Measurements from ENCODE around the gene IRF7. TPM values are rescaled to one million over a fixed set of nuclear protein-coding genes. Genes with fewer than 3 reads are reported as not detected.

The IRF7 gene
- polyA plus RNA-seq, 6 donors from 2014 or later: 28.5 to 89.8 (median 50.2) TPM

DNA sequence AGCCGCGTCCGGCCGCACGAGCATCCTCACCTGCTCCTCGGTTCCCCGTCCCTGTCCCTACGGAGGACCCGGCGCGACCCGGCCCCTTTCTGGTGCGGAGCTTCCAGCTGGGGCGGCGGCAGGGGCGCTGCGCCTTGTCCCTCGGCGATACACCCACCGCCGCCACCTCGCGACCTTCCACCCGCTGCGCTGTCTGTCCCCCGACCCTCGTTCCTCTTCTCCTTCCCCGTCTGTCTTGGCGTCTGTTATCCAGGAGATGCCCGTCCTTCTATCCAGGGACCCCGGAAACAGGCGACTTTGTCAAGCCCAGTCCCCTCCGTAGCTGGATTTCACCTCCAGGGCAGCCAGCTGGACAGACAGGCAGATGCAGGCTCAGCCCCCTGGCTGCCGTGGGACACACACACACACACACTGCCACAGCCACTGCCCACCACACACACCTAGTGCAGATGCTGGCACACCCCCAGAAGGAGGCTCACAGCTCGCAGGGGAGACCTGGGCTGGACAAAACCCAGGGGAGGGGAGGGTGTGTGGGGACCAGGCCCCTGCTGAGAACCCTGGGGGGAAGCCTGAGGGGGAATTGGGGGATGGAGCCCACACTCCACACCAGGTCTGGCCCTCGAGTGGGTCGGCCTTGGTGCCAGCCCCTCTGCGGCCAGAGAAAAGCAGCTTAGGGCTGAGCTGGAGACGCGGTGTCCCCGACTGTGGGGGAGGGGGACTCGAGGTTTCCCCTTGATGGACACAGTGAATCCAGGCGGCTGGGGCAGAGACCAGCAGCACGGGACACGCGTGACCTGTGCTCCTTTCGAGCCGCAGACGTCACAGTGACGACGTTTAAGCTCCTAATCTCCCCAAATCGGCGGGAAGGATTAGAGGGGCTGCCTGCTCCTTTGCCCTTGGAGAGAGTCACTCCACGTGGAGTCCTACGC is 22.1 kb upstream of the IRF7 start:
- Mint-ChIP-seq H3K9me3 (no peaks in the 10 kb centered on the region), H3K4me1 (peaks cover 15 to 18% (median 15%) of the 10 kb centered on the region in 3 donors), H3K36me3 (peaks cover 0 to 8% of the 10 kb centered on the region in 2 donors), H3K4me3 (peak overlapping the region; percentile 15 to 85 (median 52)), H3K27me3 (peaks cover 8 to 39% (median 29%) of the 10 kb centered on the region in 3 donors), H3K27ac (peak overlapping the region in 1 of 6 donors; percentile 74)
- DNase-seq (no peak), ATAC-seq (ENCODE audit: low read depth in 2 of 2) (no peak)

DNA sequence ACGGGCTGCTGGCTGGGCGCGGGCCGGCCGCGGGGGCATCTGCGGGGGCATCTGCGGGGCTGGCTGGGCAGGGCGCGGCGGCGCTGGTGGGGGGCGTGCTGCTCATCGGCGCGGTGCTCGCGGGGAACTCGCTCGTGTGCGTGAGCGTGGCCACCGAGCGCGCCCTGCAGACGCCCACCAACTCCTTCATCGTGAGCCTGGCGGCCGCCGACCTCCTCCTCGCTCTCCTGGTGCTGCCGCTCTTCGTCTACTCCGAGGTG is 21.5 kb upstream of the IRF7 start:
- Mint-ChIP-seq H3K27ac (no peak overlapping the region), H3K9me3 (no peaks in the 10 kb centered on the region), H3K4me3 (peak overlapping the region in 7 of 8 donors; percentile 15 to 85 (median 61)), H3K36me3 (peaks cover 0 to 8% of the 10 kb centered on the region in 2 donors), H3K4me1 (peaks cover 10 to 18% (median 15%) of the 10 kb centered on the region in 3 donors), H3K27me3 (peaks cover 8 to 39% (median 29%) of the 10 kb centered on the region in 3 donors)
- ATAC-seq (ENCODE audit: low read depth in 2 of 2): no peak
- no peak for DNase-seq

DNA sequence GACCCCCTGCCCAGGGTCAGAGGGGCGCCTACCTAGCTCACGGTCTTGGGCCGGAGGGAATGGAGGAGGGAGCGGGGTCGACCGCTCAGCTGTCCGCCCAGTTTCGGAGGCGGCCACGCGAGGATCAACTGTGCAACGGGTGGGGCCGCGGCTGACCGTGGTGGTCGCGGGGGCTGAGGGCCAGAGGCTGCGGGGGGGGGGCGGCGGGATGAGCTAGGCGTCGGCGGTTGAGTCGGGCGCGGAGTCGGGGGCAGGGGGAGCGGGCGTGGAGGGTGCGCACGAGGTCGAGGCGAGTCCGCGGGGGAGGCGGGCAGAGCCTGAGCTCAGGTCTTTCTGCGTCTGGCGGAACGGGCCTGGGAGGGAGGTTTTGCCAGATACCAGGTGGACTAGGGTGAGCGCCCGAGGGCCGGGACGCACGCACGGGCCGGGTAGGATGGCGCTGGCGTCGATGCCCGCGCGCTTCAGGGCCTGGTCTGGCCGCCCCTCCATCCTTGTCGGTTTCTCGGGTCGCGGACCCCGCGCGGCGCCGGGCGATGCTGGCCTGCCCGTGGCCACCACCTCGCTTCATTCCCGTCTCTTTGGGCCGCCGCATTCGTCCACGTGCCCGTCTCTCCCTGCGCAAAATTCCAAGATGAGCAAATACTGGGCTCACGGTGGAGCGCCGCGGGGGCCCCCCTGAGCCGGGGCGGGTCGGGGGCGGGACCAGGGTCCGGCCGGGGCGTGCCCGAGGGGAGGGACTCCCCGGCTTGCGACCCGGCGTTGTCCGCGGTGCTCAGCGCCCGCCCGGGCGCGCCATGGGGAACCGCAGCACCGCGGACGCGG is 21.0 kb upstream of the IRF7 start, which contains the start of gene DRD4:
TSS of gene DRD4 (plus strand) at position 759 of the 822 bp plus-strand sequence. CDS start at position 795, 36 bp downstream.
- Mint-ChIP-seq H3K9me3 (no peaks in the 10 kb centered on the region), H3K27ac (peak within 1 kb of the TSS in 1 of 6 donors; percentile 74), H3K27me3 (peaks cover 8 to 39% (median 29%) of the 10 kb centered on the region in 3 donors), H3K36me3 (peaks cover 0 to 8% of the 10 kb centered on the region in 2 donors), H3K4me3 (peak within 1 kb of the TSS; percentile 15 to 85 (median 64)), H3K4me1 (peaks cover 10 to 18% (median 15%) of the 10 kb centered on the region in 3 donors)
- ATAC-seq (ENCODE audit: low read depth in 2 of 2): peak in 1 of 2 donors; percentile 9
- no peak for DNase-seq

DNA sequence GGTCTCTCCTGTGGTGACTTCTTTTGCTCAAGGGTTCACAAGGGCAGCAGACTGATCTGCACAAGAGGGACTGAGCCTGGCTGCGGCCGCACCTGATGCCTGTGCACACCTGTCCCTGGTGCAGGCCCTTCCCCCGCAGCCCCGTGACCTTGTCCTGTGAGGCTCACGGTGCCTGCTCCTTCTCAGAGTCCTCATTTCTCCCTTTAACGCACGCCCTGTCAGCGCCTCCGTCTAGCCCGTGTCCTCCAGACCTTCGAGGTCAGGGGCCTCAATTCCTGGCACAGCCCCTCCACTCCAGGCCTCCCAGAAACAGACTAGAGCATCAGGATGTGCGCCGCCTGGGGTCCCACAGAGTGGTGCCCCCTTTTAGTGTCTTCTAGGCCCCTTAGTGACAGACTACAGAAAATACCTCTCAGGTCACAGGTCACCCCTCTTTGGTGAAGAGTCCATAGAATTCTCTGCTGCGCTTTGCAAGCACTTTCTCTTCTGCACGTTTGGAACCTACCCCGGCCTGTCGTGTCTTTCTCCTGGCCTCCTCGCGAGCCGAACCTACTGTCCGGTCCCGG is 20.3 kb upstream of the IRF7 start:
- DNase-seq: no peak
- no peak for ATAC-seq (ENCODE audit: low read depth in 2 of 2)
- Mint-ChIP-seq H3K27me3 (peaks cover 8 to 39% (median 29%) of the 10 kb centered on the region in 3 donors), H3K4me1 (peaks cover 10 to 18% (median 15%) of the 10 kb centered on the region in 3 donors), H3K9me3 (no peaks in the 10 kb centered on the region), H3K27ac (peak overlapping the region in 1 of 6 donors; percentile 82), H3K4me3 (peak overlapping the region in 6 of 8 donors; percentile 13 to 66 (median 32)), H3K36me3 (peaks cover 0 to 8% of the 10 kb centered on the region in 2 donors)

DNA sequence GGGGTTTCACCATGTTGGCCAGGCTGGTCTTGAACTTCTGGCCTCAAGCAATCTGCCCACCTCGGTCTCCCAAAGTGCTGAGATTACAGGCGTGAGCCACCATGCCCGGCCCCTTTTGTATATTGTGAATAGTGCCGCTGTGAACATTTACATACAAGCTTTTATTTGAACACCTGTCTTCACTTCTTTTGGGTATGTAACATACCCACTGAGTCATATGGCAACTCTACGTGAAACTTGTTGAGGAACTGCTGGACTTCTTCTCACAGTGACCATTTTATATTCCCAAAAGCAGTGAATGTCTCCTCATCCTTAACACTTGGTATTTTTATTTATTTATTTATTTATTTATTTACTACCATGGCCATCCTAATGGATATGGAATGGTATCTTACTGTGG is 15.1 kb upstream of the IRF7 start:
- Mint-ChIP-seq H3K9me3 (no peaks in the 10 kb centered on the region), H3K27ac (no peak overlapping the region), H3K4me1 (peaks cover 20 to 27% (median 23%) of the 10 kb centered on the region in 3 donors), H3K27me3 (peaks cover 16 to 30% (median 21%) of the 10 kb centered on the region in 3 donors), H3K36me3 (no peaks in the 10 kb centered on the region), H3K4me3 (no peak overlapping the region)
- DNase-seq: no peak
- ATAC-seq (ENCODE audit: low read depth in 2 of 2): no peak

DNA sequence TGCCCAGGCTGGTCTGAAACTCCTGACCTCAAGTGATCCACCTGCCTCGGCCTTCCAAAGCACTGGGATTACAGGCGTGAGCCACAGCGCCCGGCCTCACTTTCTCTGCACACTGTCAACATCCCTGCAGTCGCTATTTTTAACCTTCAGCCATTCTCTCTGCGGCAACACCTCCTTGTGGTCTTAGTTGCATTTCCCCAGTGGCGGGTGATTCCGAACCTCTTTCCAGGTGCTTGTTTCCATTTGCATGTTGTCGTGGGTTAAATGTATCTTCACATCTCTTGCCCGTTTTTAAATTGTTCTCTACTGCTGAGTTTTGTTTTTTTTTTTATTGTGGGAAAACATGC is 13.5 kb upstream of the IRF7 start:
- Mint-ChIP-seq H3K27ac (peak overlapping the region in 1 of 6 donors; percentile 57), H3K27me3 (peaks cover 16 to 39% (median 19%) of the 10 kb centered on the region in 3 donors), H3K9me3 (no peaks in the 10 kb centered on the region), H3K36me3 (no peaks in the 10 kb centered on the region), H3K4me1 (peaks cover 20 to 28% (median 23%) of the 10 kb centered on the region in 3 donors), H3K4me3 (peak overlapping the region in 7 of 8 donors; percentile 10 to 87 (median 59))
- no peak for DNase-seq
- ATAC-seq (ENCODE audit: low read depth in 2 of 2): peak; percentile 40 to 57

DNA sequence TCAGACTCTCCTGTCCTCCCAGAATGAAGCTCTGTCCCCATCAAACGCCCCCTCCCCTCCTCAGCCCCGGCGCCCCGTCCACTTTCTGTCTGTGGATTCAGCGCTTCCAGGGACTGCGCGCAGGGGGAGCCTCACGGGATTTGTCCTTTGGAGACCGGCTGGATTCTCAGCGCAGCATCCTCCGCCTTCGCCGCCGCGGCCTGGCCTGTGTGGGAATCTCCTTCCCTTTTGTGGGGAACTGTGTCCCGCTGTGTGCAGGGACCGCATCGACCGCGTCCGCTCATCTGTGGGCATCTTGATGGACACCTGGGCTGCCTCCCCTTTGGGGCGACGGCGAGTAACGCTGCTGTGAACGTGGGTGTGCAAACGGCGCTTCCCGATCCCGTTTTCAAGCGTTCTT is 12.3 kb upstream of the IRF7 start:
- no peaks in the 10 kb centered on the region for H3K9me3 Mint-ChIP-seq
- DNase-seq: no peak
- no peaks in the 10 kb centered on the region for H3K36me3 Mint-ChIP-seq
- peaks cover 20 to 28% (median 23%) of the 10 kb centered on the region in 3 donors for H3K4me1 Mint-ChIP-seq
- H3K27ac Mint-ChIP-seq: peak overlapping the region in 2 of 6 donors; percentile 30 to 44
- peak overlapping the region in 7 of 8 donors; percentile 31 to 87 (median 62) for H3K4me3 Mint-ChIP-seq
- no peak for ATAC-seq (ENCODE audit: low read depth in 2 of 2)
- peaks cover 16 to 46% (median 26%) of the 10 kb centered on the region in 3 donors for H3K27me3 Mint-ChIP-seq

DNA sequence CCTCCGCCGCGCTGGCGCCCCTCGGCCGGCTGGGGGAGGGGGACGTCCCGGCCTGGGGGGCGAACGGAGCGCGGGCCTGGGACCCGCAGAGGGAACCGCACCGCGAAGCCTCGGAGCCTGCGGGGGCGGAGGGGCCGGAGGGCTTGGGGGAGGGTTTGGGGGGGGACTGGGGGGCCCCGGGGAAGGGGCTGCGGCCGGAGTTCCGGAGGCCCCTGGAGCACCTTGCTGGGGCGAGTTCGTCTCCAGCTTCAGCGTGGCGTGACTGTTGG is 11.5 kb upstream of the IRF7 start:
- H3K27me3 Mint-ChIP-seq: peaks cover 16 to 47% (median 27%) of the 10 kb centered on the region in 3 donors
- no peaks in the 10 kb centered on the region for H3K36me3 Mint-ChIP-seq
- ATAC-seq (ENCODE audit: low read depth in 2 of 2) (no peak), DNase-seq (no peak)
- H3K4me3 Mint-ChIP-seq: no peak overlapping the region
- H3K27ac Mint-ChIP-seq: no peak overlapping the region
- peaks cover 20 to 28% (median 23%) of the 10 kb centered on the region in 3 donors for H3K4me1 Mint-ChIP-seq
- no peaks in the 10 kb centered on the region for H3K9me3 Mint-ChIP-seq

DNA sequence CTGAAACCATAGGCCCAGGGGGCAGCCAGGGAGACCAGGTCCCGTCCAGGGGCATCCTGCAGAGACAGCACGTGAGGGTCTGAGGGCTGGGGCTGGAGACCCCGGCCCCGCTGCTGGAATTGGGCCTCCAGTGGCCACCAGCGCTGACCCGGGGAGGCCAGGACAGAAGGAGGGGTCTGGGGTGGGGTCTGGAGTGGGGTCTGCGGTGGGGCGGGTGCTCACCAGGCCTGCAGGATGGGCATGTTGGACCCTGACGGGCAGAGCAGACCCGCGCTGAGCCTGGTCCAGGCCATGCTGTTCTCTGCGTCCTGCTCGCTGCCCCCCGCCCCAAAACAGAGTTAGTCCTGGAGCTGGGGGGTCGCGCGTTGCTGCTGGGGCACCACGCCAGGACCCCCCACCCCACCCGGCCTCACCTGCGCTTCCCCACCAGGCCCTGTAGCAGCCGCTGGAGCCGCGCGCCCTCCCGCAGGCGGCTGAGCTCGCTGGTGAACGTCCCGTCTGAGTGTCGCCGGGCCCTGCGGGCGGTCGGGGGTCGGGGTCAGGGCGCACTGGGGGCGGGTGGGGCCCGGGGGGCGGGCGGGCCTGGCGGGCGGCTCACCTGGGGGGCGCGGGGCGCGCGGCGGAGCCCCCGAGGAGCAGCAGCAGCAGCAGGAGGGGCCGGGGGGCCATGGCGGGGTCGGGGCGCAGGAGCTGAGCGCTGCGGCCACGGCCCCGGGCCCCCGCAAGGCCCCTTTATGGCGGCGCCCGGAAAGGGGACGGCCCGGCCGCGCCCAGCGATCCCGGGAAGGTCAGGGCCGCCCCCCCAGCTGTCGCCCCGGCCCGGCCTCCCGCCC is 10.9 kb upstream of the IRF7 start, which contains the start of gene SCT:
TSS of gene SCT (minus strand) at position 707 of the 833 bp plus-strand sequence. CDS start at position 669, 38 bp downstream.
- H3K4me3 Mint-ChIP-seq: peak within 1 kb of the TSS in 4 of 8 donors; percentile 15 to 77 (median 46)
- peak; percentile 26 to 39 for ATAC-seq (ENCODE audit: low read depth in 2 of 2)
- peak within 1 kb of the TSS in 4 of 6 donors; percentile 11 to 44 (median 24) for H3K27ac Mint-ChIP-seq

DNA sequence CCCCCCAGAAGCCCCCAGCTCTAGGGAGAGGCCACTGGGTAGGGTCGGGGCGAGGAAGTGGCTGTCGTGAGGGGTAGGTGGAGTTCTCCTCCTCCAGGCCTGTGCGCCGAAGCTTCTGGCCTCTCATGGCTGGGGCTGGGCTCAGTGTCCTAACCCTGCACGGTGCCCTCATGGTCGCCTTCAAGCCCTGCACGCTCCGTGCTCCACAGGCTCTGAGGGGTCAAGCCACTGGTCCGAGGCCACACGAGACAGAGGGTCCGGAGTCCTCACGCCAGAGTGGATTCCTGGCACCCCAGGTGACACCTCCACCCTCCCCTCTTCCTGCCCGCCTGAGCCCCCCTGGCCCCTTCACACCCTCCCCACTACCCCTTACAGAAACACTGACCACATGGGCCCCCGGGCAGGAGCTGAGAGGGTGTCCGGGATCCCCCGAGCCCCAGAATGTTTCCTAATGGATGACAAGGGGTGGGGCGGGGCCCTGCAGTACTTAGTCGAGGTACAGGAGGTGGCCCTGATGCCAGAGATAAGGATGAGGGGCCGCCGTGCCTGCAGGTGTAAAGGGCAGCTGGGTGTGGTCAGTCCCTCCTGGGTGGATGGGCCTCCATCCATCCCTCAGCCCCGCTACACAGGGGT is 10.0 kb upstream of the IRF7 start:
- DNase-seq (no peak), ATAC-seq (ENCODE audit: low read depth in 2 of 2) (no peak)
- peak overlapping the region in 1 of 6 donors; percentile 18 for H3K27ac Mint-ChIP-seq
- H3K27me3 Mint-ChIP-seq: peaks cover 16 to 47% (median 27%) of the 10 kb centered on the region in 3 donors
- H3K9me3 Mint-ChIP-seq: no peaks in the 10 kb centered on the region
- H3K4me3 Mint-ChIP-seq: no peak overlapping the region
- H3K4me1 Mint-ChIP-seq: peaks cover 20 to 28% (median 23%) of the 10 kb centered on the region in 3 donors
- H3K36me3 Mint-ChIP-seq: no peaks in the 10 kb centered on the region

More for the DNA sequence above, 10.9 kb upstream of the IRF7 start, which contains the start of gene SCT:
- Mint-ChIP-seq H3K4me1 (peaks cover 20 to 28% (median 23%) of the 10 kb centered on the region in 3 donors), H3K27me3 (peaks cover 16 to 47% (median 27%) of the 10 kb centered on the region in 3 donors), H3K36me3 (no peaks in the 10 kb centered on the region), H3K9me3 (no peaks in the 10 kb centered on the region)
- DNase-seq: no peak

DNA sequence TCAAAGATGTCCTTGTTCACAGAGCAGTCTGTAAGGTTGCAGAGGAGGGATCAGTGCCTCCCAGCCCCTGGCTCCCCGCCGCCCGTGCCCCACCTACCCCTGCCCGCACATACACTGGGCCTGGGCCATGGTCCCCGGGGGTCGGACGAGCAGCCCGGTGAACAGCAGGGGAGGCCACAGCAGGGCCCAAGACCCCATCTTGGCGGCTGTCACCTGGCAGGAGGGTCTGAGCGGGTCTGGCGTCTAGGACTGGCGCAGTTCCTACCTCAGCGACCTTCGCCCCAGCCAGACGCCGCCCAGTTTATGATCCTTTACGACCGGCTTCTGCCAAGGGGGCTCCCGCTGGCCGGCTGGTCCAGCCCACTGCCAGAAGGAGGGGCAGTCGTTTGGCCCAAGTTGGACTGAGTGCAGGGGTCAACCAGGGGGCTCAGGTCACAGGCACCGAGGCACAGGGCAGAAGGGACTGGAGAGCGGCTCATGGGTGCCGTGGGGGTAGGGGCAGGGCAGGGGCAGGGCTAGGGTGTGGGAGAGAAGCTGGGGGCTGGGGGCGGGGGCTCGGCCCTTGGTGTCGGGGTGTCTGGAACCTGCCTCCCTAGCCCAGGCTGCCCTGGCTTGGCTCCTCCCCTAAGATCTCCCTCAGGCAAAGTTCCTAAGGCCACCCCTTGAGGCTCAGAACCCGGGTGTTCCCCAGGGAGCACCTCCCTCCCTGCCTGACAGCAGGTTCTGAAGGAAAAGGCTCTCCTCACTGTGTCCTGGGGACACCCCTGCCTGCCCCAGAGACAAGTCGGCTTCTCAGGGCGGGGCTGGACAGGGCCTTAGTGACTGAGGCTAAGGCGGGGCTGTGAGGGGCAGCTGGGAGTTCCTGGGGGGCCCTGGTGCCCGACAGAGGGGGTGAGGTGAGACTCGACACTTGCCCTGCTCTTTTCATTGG is 9.2 kb upstream of the IRF7 start, which contains the start of gene CDHR5:
TSS of gene CDHR5 (minus strand) at position 251 of the 931 bp plus-strand sequence. CDS start at position 198, 53 bp downstream.
- no peak for DNase-seq
- no peak for ATAC-seq (ENCODE audit: low read depth in 2 of 2)

More for the DNA sequence above, 9.2 kb upstream of the IRF7 start, which contains the start of gene CDHR5:
- H3K4me3 Mint-ChIP-seq: no peak within 1 kb of the TSS
- H3K27me3 Mint-ChIP-seq: peaks cover 16 to 47% (median 27%) of the 10 kb centered on the region in 3 donors
- H3K9me3 Mint-ChIP-seq: no peaks in the 10 kb centered on the region
- no peaks in the 10 kb centered on the region for H3K36me3 Mint-ChIP-seq
- H3K27ac Mint-ChIP-seq: no peak within 1 kb of the TSS
- peaks cover 20 to 28% (median 23%) of the 10 kb centered on the region in 3 donors for H3K4me1 Mint-ChIP-seq
